ENCODE data around the gene POFUT2.
A peak's percentile ranks its signal among the peaks of the same experiment; 100 is the strongest.

POFUT2 gene

GRCh38 chr21:45292399-45293219 is 4.9 kb upstream of the POFUT2 start:
- H3K9me2 ChIP-seq (ENCODE audit: low read depth, low read length), result no peaks in the 10 kb centered on the region
- no peaks in the 10 kb centered on the region for H3K79me2 ChIP-seq (ENCODE audit: insufficient read depth, low read length)
- no peak overlapping the region for H3K4me3 ChIP-seq (ENCODE audit: low read depth, low read length, poor library complexity, severe bottlenecking)
- H3K4me1 ChIP-seq (ENCODE audit: insufficient read depth, low read length, severe bottlenecking), result peaks cover 6% of the 10 kb centered on the region
- H3K27me3 ChIP-seq (ENCODE audit: insufficient read depth, low read length), result no peaks in the 10 kb centered on the region; the same call in 1 of the 2 replicates
- no peak overlapping the region for H3K27ac ChIP-seq (ENCODE audit: low read depth, low read length, poor library complexity, severe bottlenecking)
- H4K20me1 ChIP-seq (ENCODE audit: insufficient read depth, low read length), result no peaks in the 10 kb centered on the region
- no peak overlapping the region for H3K9ac ChIP-seq (ENCODE audit: low read length)
- H3K36me3 ChIP-seq (ENCODE audit: insufficient read depth, low read length), result no peaks in the 10 kb centered on the region
- peak; percentile 61 for TF ChIP-seq CTCF (IDR thresholded peaks at IDR 0.05; ENCODE audit: low read length)
- TF ChIP-seq EZH2 (IDR thresholded peaks at IDR 0.05; ENCODE audit: borderline replicate concordance, low read length), result no peak
- H3F3A ChIP-seq (ENCODE audit: insufficient read depth, low read length), result no peaks in the 10 kb centered on the region
- H2AFZ ChIP-seq (ENCODE audit: low read length), result no peak overlapping the region
- H3K4me2 ChIP-seq (ENCODE audit: low read length), result no peak overlapping the region
- H3K9me3 ChIP-seq (ENCODE audit: low read length), result peaks cover 2% of the 10 kb centered on the region; the same call in 1 of the 2 replicates

GRCh38 chr21:45291613-45292398 is 4.1 kb upstream of the POFUT2 start:
- no peak overlapping the region for H3K27ac ChIP-seq (ENCODE audit: low read depth, low read length, poor library complexity, severe bottlenecking)
- no peak overlapping the region for H2AFZ ChIP-seq (ENCODE audit: low read length)
- H3K27me3 ChIP-seq (ENCODE audit: insufficient read depth, low read length), result no peaks in the 10 kb centered on the region; the same call in 1 of the 2 replicates
- H3K4me3 ChIP-seq (ENCODE audit: low read depth, low read length, poor library complexity, severe bottlenecking), result no peak overlapping the region
- H3K79me2 ChIP-seq (ENCODE audit: insufficient read depth, low read length), result no peaks in the 10 kb centered on the region
- H3F3A ChIP-seq (ENCODE audit: insufficient read depth, low read length), result no peaks in the 10 kb centered on the region
- H3K36me3 ChIP-seq (ENCODE audit: insufficient read depth, low read length), result no peaks in the 10 kb centered on the region
- no peak overlapping the region for H3K9ac ChIP-seq (ENCODE audit: low read length)
- no peaks in the 10 kb centered on the region for H4K20me1 ChIP-seq (ENCODE audit: insufficient read depth, low read length)
- H3K4me2 ChIP-seq (ENCODE audit: low read length), result no peak overlapping the region
- no peak for TF ChIP-seq CTCF (IDR thresholded peaks at IDR 0.05; ENCODE audit: low read length)
- no peak for TF ChIP-seq EZH2 (IDR thresholded peaks at IDR 0.05; ENCODE audit: borderline replicate concordance, low read length)
- peaks cover 2% of the 10 kb centered on the region; the same call in 1 of the 2 replicates for H3K9me3 ChIP-seq (ENCODE audit: low read length)
- H3K9me2 ChIP-seq (ENCODE audit: low read depth, low read length), result no peaks in the 10 kb centered on the region
- peaks cover 6% of the 10 kb centered on the region for H3K4me1 ChIP-seq (ENCODE audit: insufficient read depth, low read length, severe bottlenecking)

- Histone ChIP-seq H3K79me2 (ENCODE audit: insufficient read depth, low read length) (no peaks in the 10 kb centered on the region), H3K9me3 (ENCODE audit: low read length) (no peaks in the 10 kb centered on the region), H3K36me3 (ENCODE audit: insufficient read depth, low read length) (no peaks in the 10 kb centered on the region), H3K4me2 (ENCODE audit: low read length) (no peak overlapping the region), H3K4me1 (ENCODE audit: insufficient read depth, low read length, severe bottlenecking) (peaks cover 6% of the 10 kb centered on the region), H3K27me3 (ENCODE audit: insufficient read depth, low read length) (no peaks in the 10 kb centered on the region; the same call in 1 of the 2 replicates), H3K27ac (ENCODE audit: low read depth, low read length, poor library complexity, severe bottlenecking) (no peak overlapping the region), H3K4me3 (ENCODE audit: low read depth, low read length, poor library complexity, severe bottlenecking) (no peak overlapping the region), H3K9me2 (ENCODE audit: low read depth, low read length) (no peaks in the 10 kb centered on the region), H3F3A (ENCODE audit: insufficient read depth, low read length) (no peaks in the 10 kb centered on the region), H4K20me1 (ENCODE audit: insufficient read depth, low read length) (no peaks in the 10 kb centered on the region), H3K9ac (ENCODE audit: low read length) (no peak overlapping the region), H2AFZ (ENCODE audit: low read length) (no peak overlapping the region)
- TF ChIP-seq EZH2 (IDR thresholded peaks at IDR 0.05; ENCODE audit: borderline replicate concordance, low read length) (no peak), CTCF (IDR thresholded peaks at IDR 0.05; ENCODE audit: low read length) (no peak)
Observed at GRCh38 chr21:45290948-45291612, 3.4 kb upstream of the POFUT2 start.

Data from OCI-LY1 (cell line).